Tibial artery (tissue), 4 donors: Measurements from ENCODE around the gene CACNA2D1.

Experiments used
- DNase-seq, 2 donors: peaks; one replicate each; pipeline ENCODE4 v3.0.0-alpha.2; 2019
- H3K27ac ChIP-seq, 2 donors: fragments of 200-600 bp; sonication (generic) in 1 of 2; 1 replicate in 1 of 2; 2 replicates in 1 of 2; pipeline ENCODE4 v1.5.1; 2018 to 2019; ENCODE audit warnings: mild to moderate bottlenecking in 1 of 2
- H3K27me3 ChIP-seq, 2 donors: fragments of 200-600 bp; sonication (generic) in 1 of 2; one replicate each; pipeline versions ENCODE4 v1.5.1 to v1.6.0; 2016 to 2019
- H3K36me3 ChIP-seq, 3 donors: fragments of 200-600 bp; sonication (generic) in 2 of 3; one replicate each; pipeline ENCODE4 v1.5.1; 2016 to 2019; ENCODE audit warnings: mild to moderate bottlenecking in 2 of 3
- H3K4me1 ChIP-seq, 4 donors: fragments of 200-600 bp; sonication (generic) in 2 of 4; 1 replicate in 3 of 4; 2 replicates in 1 of 4; pipeline ENCODE4 v1.5.1; 2016 to 2019
- H3K4me3 ChIP-seq, 2 donors: fragments of 200-600 bp; sonication (generic) in 1 of 2; 1 replicate in 1 of 2; 2 replicates in 1 of 2; pipeline ENCODE4 v1.5.1; 2018 to 2019; ENCODE audit warnings: mild to moderate bottlenecking in 2 of 2
- H3K9me3 ChIP-seq, 3 donors: fragments of 200-600 bp; sonication (generic) in 1 of 3; one replicate each; pipeline ENCODE4 v1.5.1; 2016 to 2019
- CTCF ChIP-seq, 2 experiments: fragments of 200-600 bp in 1 of 2; fragments of 450-650 bp in 1 of 2; IDR thresholded peaks; one replicate each; pipeline ENCODE4 v1.5.1; 2017 to 2019; ENCODE audit warnings: antibody characterized with exemption in 2 of 2, mild to moderate bottlenecking in 1 of 2, moderate library complexity in 1 of 2
- intact Hi-C: fragments of 100-400 bp; cut with DNase I; formaldehyde crosslinking; loops from one replicate; pipeline ENCODE4 v1.15.0; 2023; ENCODE audit warnings: low total_unique reads

Gene CACNA2D1

GRCh38 chr7:82226191-82226590 is 217.4 kb downstream of the CACNA2D1 start:
- Histone ChIP-seq H3K27me3 (no peaks in the 10 kb centered on the region), H3K36me3 (no peaks in the 10 kb centered on the region), H3K4me1 (peaks cover 0 to 4% (median 0%) of the 10 kb centered on the region in 4 donors), H3K27ac (no peak overlapping the region), H3K4me3 (no peak overlapping the region), H3K9me3 (no peaks in the 10 kb centered on the region)
- no peak for TF ChIP-seq CTCF (IDR thresholded peaks at IDR 0.05)
- no peak for DNase-seq
- intact Hi-C loops = no loop called here

- TF ChIP-seq CTCF (IDR thresholded peaks at IDR 0.05) = no peak
- H3K27me3 ChIP-seq = no peaks in the 10 kb centered on the region
- peaks cover 0 to 4% (median 0%) of the 10 kb centered on the region in 4 donors for H3K4me1 ChIP-seq
- no peak overlapping the region for H3K27ac ChIP-seq
- no peak overlapping the region for H3K4me3 ChIP-seq
- intact Hi-C loops = no loop called here
- no peak for DNase-seq
- no peaks in the 10 kb centered on the region for H3K36me3 ChIP-seq
- no peaks in the 10 kb centered on the region for H3K9me3 ChIP-seq
These were observed 219.0 kb downstream of the CACNA2D1 start for GRCh38 chr7:82224529-82224928.

GRCh38 chr7:82223580-82223979 is 220.0 kb downstream of the CACNA2D1 start:
- no peak for DNase-seq
- Histone ChIP-seq H3K9me3 (no peaks in the 10 kb centered on the region), H3K27ac (no peak overlapping the region), H3K36me3 (no peaks in the 10 kb centered on the region), H3K4me3 (no peak overlapping the region), H3K4me1 (no peaks in the 10 kb centered on the region), H3K27me3 (no peaks in the 10 kb centered on the region)
- intact Hi-C loops = no loop called here
- TF ChIP-seq CTCF (IDR thresholded peaks at IDR 0.05) = no peak

- Histone ChIP-seq H3K36me3 (no peaks in the 10 kb centered on the region), H3K4me1 (no peaks in the 10 kb centered on the region), H3K27me3 (no peaks in the 10 kb centered on the region), H3K27ac (no peak overlapping the region), H3K9me3 (no peaks in the 10 kb centered on the region), H3K4me3 (no peak overlapping the region)
- DNase-seq = no peak
- intact Hi-C loops = no loop called here
- no peak for TF ChIP-seq CTCF (IDR thresholded peaks at IDR 0.05)
These were observed 222.4 kb downstream of the CACNA2D1 start for GRCh38 chr7:82221152-82221674.

- intact Hi-C loops = no loop called here
- H3K4me1 ChIP-seq = no peaks in the 10 kb centered on the region
- no peaks in the 10 kb centered on the region for H3K27me3 ChIP-seq
- H3K9me3 ChIP-seq = no peaks in the 10 kb centered on the region
- no peak for TF ChIP-seq CTCF (IDR thresholded peaks at IDR 0.05)
- DNase-seq = no peak
- no peak overlapping the region for H3K27ac ChIP-seq
- no peak overlapping the region for H3K4me3 ChIP-seq
- no peaks in the 10 kb centered on the region for H3K36me3 ChIP-seq
These were observed 231.1 kb downstream of the CACNA2D1 start for GRCh38 chr7:82212466-82212865.

- TF ChIP-seq CTCF (IDR thresholded peaks at IDR 0.05) = no peak
- no peaks in the 10 kb centered on the region for H3K9me3 ChIP-seq
- DNase-seq = no peak
- H3K27ac ChIP-seq = no peak overlapping the region
- H3K36me3 ChIP-seq = no peaks in the 10 kb centered on the region
- no peaks in the 10 kb centered on the region for H3K4me1 ChIP-seq
- H3K4me3 ChIP-seq = no peak overlapping the region
- intact Hi-C loops = no loop called here
- no peaks in the 10 kb centered on the region for H3K27me3 ChIP-seq
These were observed 232.2 kb downstream of the CACNA2D1 start for GRCh38 chr7:82211333-82211732.
